BLaER1 (cell line): ENCODE measurements around the gene PPP1R1B.

Source experiments
- H3K27ac ChIP-seq: shearing (Covaris generic); formaldehyde crosslinking; 2 replicates; pipeline ENCODE4 v1.8.1; 2022
- H3K27me3 ChIP-seq: shearing (Covaris generic); formaldehyde crosslinking; 2 replicates; pipeline ENCODE4 v1.8.1; 2022
- H3K36me3 ChIP-seq: shearing (Covaris generic); formaldehyde crosslinking; 2 replicates; pipeline ENCODE4 v1.8.1; 2022
- H3K4me1 ChIP-seq: shearing (Covaris generic); formaldehyde crosslinking; 2 replicates; pipeline ENCODE4 v1.8.1; 2022
- H3K4me2 ChIP-seq: shearing (Covaris generic); formaldehyde crosslinking; 2 replicates; pipeline ENCODE4 v1.8.1; 2022
- H3K4me3 ChIP-seq: shearing (Covaris generic); formaldehyde crosslinking; 2 replicates; pipeline ENCODE4 v1.8.1; 2022
- H3K9ac ChIP-seq: shearing (Covaris generic); formaldehyde crosslinking; 2 replicates; pipeline ENCODE4 v1.8.1; 2022
- H3K9me3 ChIP-seq: shearing (Covaris generic); formaldehyde crosslinking; 2 replicates; pipeline ENCODE4 v1.8.1; 2022
- H4K20me1 ChIP-seq: shearing (Covaris generic); formaldehyde crosslinking; 2 replicates; pipeline ENCODE4 v1.8.1; 2022
- Cebpa-rat ChIP-seq: shearing (Covaris generic); IDR thresholded peaks from 2 replicates; pipeline ENCODE4 v1.8.1; 2022

PPP1R1B gene

GRCh38 chr17:39615434-39615833 lies 11.3 kb upstream of the PPP1R1B start:
- Histone ChIP-seq H3K9me3 (no peaks in the 10 kb centered on the region), H3K4me1 (peaks cover 25% of the 10 kb centered on the region), H3K9ac (no peak overlapping the region), H3K27ac (no peak overlapping the region), H3K27me3 (no peaks in the 10 kb centered on the region; the same call in 1 of the 2 replicates), H4K20me1 (no peaks in the 10 kb centered on the region), H3K36me3 (no peaks in the 10 kb centered on the region), H3K4me3 (no peak overlapping the region), H3K4me2 (no peak overlapping the region)
- TF ChIP-seq Cebpa-rat: no peak

GRCh38 chr17:39617100-39617445 lies 9.7 kb upstream of the PPP1R1B start:
- Histone ChIP-seq H3K4me1 (peaks cover 38% of the 10 kb centered on the region), H3K9ac (no peak overlapping the region), H3K27me3 (no peaks in the 10 kb centered on the region), H3K4me3 (peak overlapping the region; percentile 68; the same call in 1 of the 2 replicates), H3K4me2 (peak overlapping the region; percentile 94), H3K27ac (peak overlapping the region; percentile 82; the same call in 1 of the 2 replicates), H3K36me3 (no peaks in the 10 kb centered on the region), H3K9me3 (no peaks in the 10 kb centered on the region), H4K20me1 (no peaks in the 10 kb centered on the region)
- TF ChIP-seq Cebpa-rat: no peak

GRCh38 chr17:39617446-39618245 lies 9.1 kb upstream of the PPP1R1B start:
- peak overlapping the region; percentile 79 for H3K9ac ChIP-seq
- no peak for TF ChIP-seq Cebpa-rat
- H3K36me3 ChIP-seq: no peaks in the 10 kb centered on the region
- H3K9me3 ChIP-seq: no peaks in the 10 kb centered on the region
- H4K20me1 ChIP-seq: no peaks in the 10 kb centered on the region
- H3K4me1 ChIP-seq: peaks cover 43% of the 10 kb centered on the region
- no peaks in the 10 kb centered on the region for H3K27me3 ChIP-seq
- H3K4me2 ChIP-seq: peak overlapping the region; percentile 94
- peak overlapping the region; percentile 68 for H3K4me3 ChIP-seq
- H3K27ac ChIP-seq: peak overlapping the region; percentile 82

- no peak for TF ChIP-seq Cebpa-rat
- Histone ChIP-seq H3K27me3 (no peaks in the 10 kb centered on the region), H3K4me1 (peaks cover 48% of the 10 kb centered on the region), H3K9ac (peak overlapping the region; percentile 79), H3K4me3 (peak overlapping the region; percentile 68), H3K4me2 (peak overlapping the region; percentile 94), H3K27ac (peak overlapping the region; percentile 67), H4K20me1 (no peaks in the 10 kb centered on the region), H3K36me3 (no peaks in the 10 kb centered on the region), H3K9me3 (no peaks in the 10 kb centered on the region)
These were observed 8.4 kb upstream of the PPP1R1B start for GRCh38 chr17:39618246-39618913.

- Histone ChIP-seq H3K4me3 (peak overlapping the region; percentile 68), H3K9ac (peak overlapping the region; percentile 79), H3K27ac (peak overlapping the region; percentile 67), H3K4me1 (peaks cover 54% of the 10 kb centered on the region), H4K20me1 (no peaks in the 10 kb centered on the region), H3K9me3 (no peaks in the 10 kb centered on the region), H3K36me3 (no peaks in the 10 kb centered on the region), H3K27me3 (no peaks in the 10 kb centered on the region), H3K4me2 (peak overlapping the region; percentile 94)
- no peak for TF ChIP-seq Cebpa-rat
These were observed 7.6 kb upstream of the PPP1R1B start for GRCh38 chr17:39618956-39619785.

- Histone ChIP-seq H4K20me1 (no peaks in the 10 kb centered on the region), H3K9ac (no peak overlapping the region; the same call in 1 of the 2 replicates), H3K4me1 (peaks cover 54% of the 10 kb centered on the region), H3K27me3 (peaks cover 1% of the 10 kb centered on the region; the same call in 1 of the 2 replicates), H3K4me3 (no peak overlapping the region), H3K27ac (no peak overlapping the region), H3K9me3 (no peaks in the 10 kb centered on the region), H3K4me2 (peak overlapping the region; percentile 94), H3K36me3 (no peaks in the 10 kb centered on the region)
- no peak for TF ChIP-seq Cebpa-rat
These were observed 7.0 kb upstream of the PPP1R1B start for GRCh38 chr17:39619786-39620101.

GRCh38 chr17:39621523-39622379 lies 5.0 kb upstream of the PPP1R1B start:
- no peaks in the 10 kb centered on the region for H3K9me3 ChIP-seq
- H3K9ac ChIP-seq: no peak overlapping the region
- no peak for TF ChIP-seq Cebpa-rat
- H3K36me3 ChIP-seq: no peaks in the 10 kb centered on the region
- no peak overlapping the region for H3K4me3 ChIP-seq
- H3K27me3 ChIP-seq: peaks cover 12% of the 10 kb centered on the region
- H4K20me1 ChIP-seq: no peaks in the 10 kb centered on the region
- H3K4me2 ChIP-seq: peak overlapping the region; percentile 64
- H3K27ac ChIP-seq: no peak overlapping the region
- peaks cover 56% of the 10 kb centered on the region for H3K4me1 ChIP-seq

- H3K4me2 ChIP-seq: peak overlapping the region; percentile 64
- H3K27ac ChIP-seq: no peak overlapping the region
- no peaks in the 10 kb centered on the region for H4K20me1 ChIP-seq
- H3K36me3 ChIP-seq: no peaks in the 10 kb centered on the region
- H3K27me3 ChIP-seq: peaks cover 20% of the 10 kb centered on the region
- no peaks in the 10 kb centered on the region for H3K9me3 ChIP-seq
- H3K9ac ChIP-seq: no peak overlapping the region
- no peak overlapping the region for H3K4me3 ChIP-seq
- peaks cover 56% of the 10 kb centered on the region for H3K4me1 ChIP-seq
- no peak for TF ChIP-seq Cebpa-rat
These were observed 4.3 kb upstream of the PPP1R1B start for GRCh38 chr17:39622380-39623006.
